ENCODE data around the gene HS6ST1. TPM values are rescaled to one million over a fixed set of nuclear protein-coding genes. Genes with fewer than 3 reads are reported as not detected.
"Not testable (repeated sequence)": the region's sequence is repeated elsewhere in the genome, so short reads cannot be mapped to it uniquely, and the experiment has no call there.

Gene HS6ST1
- polyA plus RNA-seq, 3 donors: 75.8 to 92.6 (median 78.8) TPM

DNA sequence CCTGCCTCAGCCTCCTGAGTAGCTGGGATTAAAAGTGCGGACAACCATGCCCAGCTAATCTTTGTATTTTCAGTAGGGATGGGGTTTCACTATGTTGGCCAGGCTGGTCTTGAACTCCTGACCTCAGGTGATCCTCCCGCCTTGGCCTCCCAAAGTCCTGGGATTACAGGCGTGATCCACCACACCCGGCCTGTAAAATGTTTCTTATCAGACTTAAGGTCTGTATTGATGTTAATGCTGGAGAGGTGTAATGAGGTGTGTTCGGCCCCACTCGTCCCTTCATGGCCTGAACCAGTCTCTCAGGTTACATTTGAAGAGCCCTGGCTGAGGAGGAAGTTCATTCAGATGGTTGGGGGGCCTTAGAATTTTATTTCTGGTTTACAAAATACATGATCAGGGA is 66.6 kb downstream of the HS6ST1 start:
- not testable (repeated sequence) for DNase-seq (ENCODE audit: low read depth in 3 of 3, low spot score in 2 of 3)

DNA sequence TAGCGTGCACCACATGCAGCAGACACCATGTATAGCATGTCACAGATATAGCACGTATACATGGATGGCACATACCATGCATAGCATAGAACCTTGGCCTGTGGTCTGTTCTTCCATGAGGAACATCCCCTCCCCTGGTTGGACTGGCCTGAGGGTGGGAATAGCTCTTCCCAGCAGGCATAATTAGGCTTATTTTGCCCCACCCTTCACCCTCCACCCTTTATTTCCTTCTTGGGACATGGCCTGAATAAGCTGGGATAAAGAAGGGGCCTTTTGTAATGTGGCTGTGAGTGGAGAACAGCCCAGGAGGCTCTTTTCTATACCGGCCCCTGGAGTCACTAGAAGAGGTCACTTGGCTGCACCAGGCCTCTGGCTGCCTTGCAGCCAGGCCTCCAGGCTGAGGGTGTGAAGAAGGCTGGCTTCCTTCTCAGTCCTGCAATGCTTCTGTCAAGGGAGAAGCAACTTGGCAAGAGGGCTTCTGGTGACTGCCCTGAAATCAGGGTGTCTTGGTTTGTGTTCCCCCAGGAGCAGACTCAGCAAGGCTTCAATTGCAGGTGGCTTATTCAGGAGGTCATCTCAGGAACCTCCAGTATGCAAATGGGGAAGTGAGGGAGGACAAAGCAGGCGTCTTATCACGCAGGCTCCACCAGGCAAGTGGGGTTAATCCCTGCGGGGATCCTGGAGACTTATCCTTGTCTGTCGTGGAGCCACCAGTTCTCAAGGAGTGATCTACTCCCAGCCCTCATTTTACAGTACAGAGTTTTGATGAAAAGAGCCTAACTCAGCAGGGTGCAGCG is 68.2 kb downstream of the HS6ST1 start:
- DNase-seq (ENCODE audit: low read depth in 3 of 3, low spot score in 2 of 3): no peak

- DNase-seq (ENCODE audit: low read depth in 3 of 3, low spot score in 2 of 3): no peak
Observed at GRCh38 chr2:128249555-128249954, 69.1 kb downstream of the HS6ST1 start.

- no peak for DNase-seq (ENCODE audit: low read depth in 3 of 3, low spot score in 2 of 3)
Observed at GRCh38 chr2:128245813-128246212, 72.9 kb downstream of the HS6ST1 start.

DNA sequence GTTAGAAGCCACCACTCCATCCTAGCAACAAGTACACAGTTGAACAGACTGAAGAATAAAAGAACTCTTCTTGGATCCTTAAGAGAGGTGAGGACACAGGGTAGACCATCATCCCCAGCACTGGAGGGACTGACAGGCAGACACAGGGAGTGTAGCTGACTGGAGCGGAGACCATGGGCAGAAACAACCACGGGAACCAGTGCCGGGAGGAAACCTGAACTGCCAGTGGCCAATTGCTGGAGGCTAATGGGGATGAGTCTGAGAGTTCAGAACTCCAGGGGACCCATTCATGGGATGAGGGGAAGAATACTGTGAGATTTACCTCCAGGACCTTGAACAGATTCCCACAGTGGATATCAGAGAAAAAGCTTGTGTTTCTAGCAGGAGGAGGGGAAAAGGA is 76.8 kb downstream of the HS6ST1 start:
- DNase-seq (ENCODE audit: low read depth in 3 of 3, low spot score in 2 of 3): no peak

- DNase-seq (ENCODE audit: low read depth in 3 of 3, low spot score in 2 of 3): no peak
Observed at GRCh38 chr2:128237911-128238697, 80.6 kb downstream of the HS6ST1 start.

DNA sequence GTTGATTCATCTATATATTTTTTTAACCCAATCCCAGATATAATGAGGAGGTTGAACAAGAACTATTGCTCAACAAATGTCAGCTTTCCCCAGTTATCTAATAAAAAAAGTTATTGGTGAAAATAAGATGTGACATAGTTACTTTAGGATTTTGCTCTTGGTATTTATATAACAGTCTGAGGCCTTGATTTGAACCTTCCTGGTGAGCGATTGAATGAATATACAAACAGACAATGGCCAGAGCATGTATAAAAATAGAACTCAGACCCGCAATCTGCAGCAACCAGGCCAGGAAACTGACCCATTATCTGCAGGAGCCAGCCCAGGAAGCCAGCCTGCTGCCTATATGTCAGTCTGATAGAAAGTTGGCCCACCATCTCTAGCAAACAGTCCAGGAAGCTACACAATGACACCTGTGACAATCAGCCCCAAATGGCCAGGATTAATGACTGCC is 81.6 kb downstream of the HS6ST1 start:
- no peak for DNase-seq (ENCODE audit: low read depth in 3 of 3, low spot score in 2 of 3)

DNA sequence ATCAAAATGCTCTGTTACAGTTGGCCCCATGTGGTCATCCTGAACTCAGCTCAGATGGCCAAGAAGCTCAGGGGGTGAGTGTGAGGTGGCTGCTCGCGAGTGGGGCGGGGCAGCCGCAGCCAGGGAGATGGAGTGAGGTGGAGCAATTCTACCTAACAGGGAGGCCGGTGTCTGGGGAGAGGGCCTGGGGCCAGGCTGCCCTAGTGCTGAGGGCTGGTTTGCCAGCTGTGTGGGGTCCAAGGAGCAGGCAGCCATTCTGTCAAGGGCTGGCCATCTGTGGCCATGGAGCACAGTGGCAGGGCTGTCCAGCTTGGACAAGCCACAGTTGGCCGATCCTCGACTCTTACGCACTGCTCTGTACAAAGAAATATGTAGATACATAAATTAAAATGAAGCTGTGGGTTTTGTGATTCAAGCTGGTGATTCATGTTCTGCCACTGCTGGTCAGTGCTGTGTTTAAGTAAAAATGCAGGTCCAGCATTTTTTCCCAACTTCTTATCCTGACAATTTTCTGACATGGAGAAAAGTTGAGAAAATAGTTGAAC is 82.1 kb downstream of the HS6ST1 start:
- no peak for DNase-seq (ENCODE audit: low read depth in 3 of 3, low spot score in 2 of 3)

GRCh38 chr2:128235581-128235980 is 83.1 kb downstream of the HS6ST1 start:
- DNase-seq (ENCODE audit: low read depth in 3 of 3, low spot score in 2 of 3): no peak

DNA sequence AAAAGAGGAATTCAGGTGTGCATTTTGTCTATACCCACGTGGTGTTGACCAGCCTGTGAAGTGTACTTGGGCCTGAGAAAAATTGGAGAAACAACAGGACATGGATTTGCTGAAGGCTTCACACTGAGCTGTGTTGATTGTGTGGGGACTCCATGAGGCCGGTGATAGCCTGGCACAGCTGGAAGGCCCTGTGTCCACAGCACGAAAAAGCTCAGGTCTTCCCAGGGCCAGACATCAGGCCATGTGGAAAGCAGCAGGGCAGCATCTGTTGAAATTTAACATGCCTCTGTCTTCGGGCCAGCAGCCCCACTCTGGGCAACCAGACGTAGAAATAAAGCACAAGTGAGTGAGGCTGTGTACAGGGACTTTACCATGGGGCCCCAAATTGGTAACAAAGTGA is 84.1 kb downstream of the HS6ST1 start:
- DNase-seq (ENCODE audit: low read depth in 3 of 3, low spot score in 2 of 3): no peak

- DNase-seq (ENCODE audit: low read depth in 3 of 3, low spot score in 2 of 3): no peak
Observed at GRCh38 chr2:128233790-128234395, 84.8 kb downstream of the HS6ST1 start.

- DNase-seq (ENCODE audit: low read depth in 3 of 3, low spot score in 2 of 3): peak; percentile 47 to 63 (median 53)
Observed at GRCh38 chr2:128232965-128233789, 85.5 kb downstream of the HS6ST1 start.

DNA sequence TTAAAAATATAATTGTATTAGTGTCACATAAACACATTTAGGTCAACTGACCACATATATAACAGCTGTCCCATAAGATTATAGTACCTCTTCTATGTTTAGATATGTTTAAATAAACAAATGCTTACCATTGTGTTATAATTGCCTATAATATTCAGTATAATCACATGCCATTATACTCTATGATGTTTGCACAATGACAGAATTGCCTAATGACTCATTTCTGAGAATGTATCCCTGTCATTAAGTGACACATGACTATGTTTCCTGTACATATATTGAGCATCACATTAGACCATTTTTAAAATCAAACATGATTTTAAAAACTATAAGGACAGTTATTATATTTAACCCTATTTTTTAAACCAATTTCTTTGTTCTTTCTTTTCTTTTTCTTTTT is 89.8 kb downstream of the HS6ST1 start:
- no peak for DNase-seq (ENCODE audit: low read depth in 3 of 3, low spot score in 2 of 3)

- DNase-seq (ENCODE audit: low read depth in 3 of 3, low spot score in 2 of 3): no peak
Observed at GRCh38 chr2:128227862-128228261, 90.8 kb downstream of the HS6ST1 start.

DNA sequence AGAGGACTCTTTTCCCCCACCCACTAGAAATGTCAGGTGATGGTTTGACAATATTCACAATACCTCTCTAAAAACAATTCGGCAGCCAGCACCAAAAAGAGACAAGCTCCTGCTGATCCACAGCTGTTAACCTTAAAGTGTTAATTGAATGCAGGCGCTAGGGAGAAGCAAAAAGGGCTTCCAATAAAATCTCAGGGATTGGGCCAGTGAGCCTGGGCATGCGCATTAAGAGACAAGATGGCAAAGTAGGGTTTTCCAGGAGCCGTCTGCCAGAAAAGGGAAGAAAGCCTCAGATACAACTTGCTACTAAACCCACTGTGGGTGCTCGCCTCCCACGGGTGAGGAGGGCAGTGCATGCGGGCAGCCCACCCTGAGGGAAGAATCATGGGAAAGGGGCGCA is 98.8 kb downstream of the HS6ST1 start:
- DNase-seq (ENCODE audit: low read depth in 3 of 3, low spot score in 2 of 3): no peak

DNA sequence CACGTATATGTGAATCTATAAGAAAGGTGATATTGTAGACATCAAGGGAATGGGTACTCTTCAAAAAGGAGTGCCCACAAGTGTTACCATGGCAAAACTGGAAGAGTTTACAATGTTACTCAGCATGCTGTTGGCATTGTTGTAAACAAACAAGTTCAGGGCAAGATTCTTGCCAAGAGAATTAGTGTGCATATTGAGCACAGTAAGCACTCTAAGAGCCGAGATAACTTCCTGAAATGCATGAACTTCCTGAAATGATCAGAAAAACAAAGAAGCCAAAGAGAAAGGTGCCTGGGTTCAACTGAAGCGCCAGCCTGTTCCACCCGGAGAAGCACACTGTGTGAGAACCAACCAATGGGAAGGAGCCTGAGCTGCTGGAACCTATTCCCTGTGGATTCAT is 101.0 kb downstream of the HS6ST1 start:
- DNase-seq (ENCODE audit: low read depth in 3 of 3, low spot score in 2 of 3): no peak

DNA sequence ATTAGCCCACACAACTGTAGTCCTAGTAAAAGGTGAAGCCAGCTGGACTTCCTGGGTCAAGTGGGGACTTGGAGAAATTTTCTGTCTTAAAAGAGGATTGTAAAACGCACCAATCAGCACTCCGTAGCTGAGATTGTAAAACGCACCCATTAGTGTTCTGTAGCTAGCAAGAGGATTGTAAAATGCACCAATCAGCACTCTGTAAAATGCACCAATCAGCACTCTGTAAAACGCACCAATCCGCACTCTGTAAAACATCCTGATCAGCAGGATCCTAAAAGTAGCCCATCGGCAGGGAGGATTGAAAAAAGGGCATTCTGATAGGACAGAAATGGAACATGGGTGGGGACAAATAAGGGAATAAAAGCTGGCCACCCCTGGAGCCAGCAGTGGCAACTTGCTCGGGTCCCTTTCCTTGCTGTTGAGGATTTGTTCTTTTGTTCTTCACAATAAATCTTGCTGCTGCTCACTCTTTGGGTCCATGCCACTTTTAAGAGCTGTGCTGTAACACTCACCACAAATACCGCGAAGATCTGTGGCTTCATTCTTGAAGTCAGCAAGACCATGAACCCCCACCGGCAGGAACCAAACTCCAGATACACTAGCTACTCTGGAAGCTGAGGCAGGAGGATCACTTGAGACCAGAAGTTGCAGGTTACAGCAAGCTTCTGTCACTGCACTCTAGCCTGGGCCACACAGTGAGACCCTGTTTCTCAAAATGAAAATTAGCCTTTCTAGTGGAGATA is 102.6 kb downstream of the HS6ST1 start:
- DNase-seq (ENCODE audit: low read depth in 3 of 3, low spot score in 2 of 3): no peak
